Pancreas (tissue), 10 donors: ENCODE measurements around the gene PGP. TPM values are rescaled to one million over a fixed set of nuclear protein-coding genes. Genes with fewer than 3 reads are reported as not detected.

ENCODE experiments used
- ATAC-seq, 4 donors: fragments of 200-7000 bp; cut with Tn5 transposase; one replicate each; pipeline versions ENCODE4 v1.8.0 to v1.9.1; 2020; ENCODE audit warnings: mild to moderate bottlenecking in 4 of 4, moderate library complexity in 4 of 4
- DNase-seq, 6 donors: peaks; one replicate each; pipeline ENCODE4 v3.0.0-alpha.2; 2020
- FAIRE-seq: peaks from 2 replicates; lab custom pipeline; 2012; peaks lifted over from hg19 to GRCh38; lab: Jason Lieb, UNC
- H3K27ac ChIP-seq, 4 donors: fragments of 200-600 bp; sonication (generic); 1 replicate in 3 of 4; 2 replicates in 1 of 4; pipeline versions ENCODE4 v1.5.0 to v1.8.0; 2020
- H3K27me3 ChIP-seq, 4 donors: fragments of 200-600 bp; one replicate each; pipeline ENCODE4 v1.8.0; 2021
- H3K36me3 ChIP-seq, 3 donors: fragments of 200-600 bp; sonication (generic) in 1 of 3; one replicate each; pipeline versions ENCODE4 v1.5.0 to v1.8.0; 2020 to 2021
- H3K4me1 ChIP-seq, 3 donors: fragments of 200-600 bp; one replicate each; pipeline ENCODE4 v1.8.0; 2021
- H3K4me3 ChIP-seq, 4 donors: fragments of 200-600 bp; sonication (generic) in 2 of 4; one replicate each; pipeline versions ENCODE4 v1.5.0 to v1.8.0; 2020 to 2021
- H3K9me3 ChIP-seq, 4 donors: fragments of 200-600 bp; one replicate each; pipeline ENCODE4 v1.8.0; 2021
- CTCF ChIP-seq, 4 donors: fragments of 200-600 bp; sonication (generic) in 3 of 4; IDR thresholded peaks; one replicate each; pipeline versions ENCODE4 v1.5.0 to v1.8.0; 2021; ENCODE audit warnings: antibody characterized with exemption in 4 of 4
- WGBS, 2 donors: extraction: QIAGEN DNeasy Blood & Tissue Kit; methylation state at CpG; one replicate each; pipeline ENCODE4 v1.1.7; 2013; 5-methylcytosine and 5-hydroxymethylcytosine counted together
- intact Hi-C, 3 donors: fragments of 100-400 bp; cut with DNase I; formaldehyde crosslinking; loops; one replicate each; pipeline versions ENCODE4 v1.11.1 to v1.14.2; 2022
- polyA plus RNA-seq, 2 donors: library from polyadenylated mRNA; stranded (reverse); fragments of 200-250 nt; gene quantifications; one replicate each; pipeline ENCODE4 v1.2.3, GENCODE V29; 2013
- total RNA-seq, 6 donors: library from RNA; stranded (reverse); fragmentation: NEBNext Ultra II Directional in 4 of 6; extraction: Animal tissue kit (Norgen Biotek cat#: 25700) in 4 of 6; gene quantifications; one replicate each; pipeline versions ENCODE4 v1.2.1 to v1.2.4, GENCODE V29; 2021 to 2023
- donor health status: healthy with polysubstance abuse.
- donor health status: DM: no; HTN: no; CAD: no; lungs with moderate emphysema.
- donor health status: DM: no; HTN: no; CAD: no.
- donor health status: control.
- donor health status: control.
- donor health status: Bipolar disorder and iron deficiency.
- donor health status: DM: yes; HTN: yes; CAD: no.
- donor health status: DM: no; HTN: no; CAD: no.
- donor health status: DM: no; HTN: no; CAD: no.
- donor health status: DM: yes; HTN: yes; CAD: no.

PGP gene
- total and polyA plus RNA-seq, 8 donors: 2.9 to 10.2 (median 4.1) TPM

- Histone ChIP-seq H3K4me1 (peaks cover 4 to 7% (median 5%) of the 10 kb centered on the region in 3 donors), H3K9me3 (no peaks in the 10 kb centered on the region), H3K4me3 (no peak overlapping the region), H3K27ac (no peak overlapping the region), H3K36me3 (peaks cover 4 to 44% (median 26%) of the 10 kb centered on the region in 3 donors), H3K27me3 (no peaks in the 10 kb centered on the region)
- 90 to 91% methylated on average over 22 to 23 of the region's 23 CpGs for WGBS, 2 donors
- no peak for FAIRE-seq
- TF ChIP-seq CTCF (IDR thresholded peaks at IDR 0.05): no peak
- intact Hi-C loops: no loop called here
- no peak for ATAC-seq
- peak in 1 of 6 donors; percentile 68 for DNase-seq
These were observed 15.1 kb upstream of the PGP start for GRCh38 chr16:2229632-2230250.

DNA sequence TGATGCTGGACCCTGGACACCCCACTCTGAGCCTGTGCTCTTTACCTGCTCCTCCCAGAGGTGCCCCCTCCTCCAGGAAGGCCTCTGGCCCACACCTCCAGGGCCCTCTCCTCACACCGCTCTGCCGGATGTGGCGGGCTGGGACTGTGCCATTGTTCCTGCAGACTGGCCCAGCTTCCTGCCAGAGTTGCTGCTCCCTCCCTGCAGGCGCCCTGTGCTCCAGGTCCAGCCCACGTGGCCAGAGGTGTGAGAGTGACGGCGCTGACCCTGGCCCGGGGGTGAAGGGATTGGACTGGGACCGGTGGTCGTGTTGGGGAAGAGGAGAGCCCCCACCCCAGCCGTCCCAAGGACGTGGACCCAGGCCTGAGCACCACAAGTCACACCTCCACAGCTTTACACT lies 14.5 kb upstream of the PGP start:
- Histone ChIP-seq H3K27me3 (no peaks in the 10 kb centered on the region), H3K4me3 (no peak overlapping the region), H3K9me3 (no peaks in the 10 kb centered on the region), H3K36me3 (peaks cover 4 to 38% (median 22%) of the 10 kb centered on the region in 3 donors), H3K27ac (no peak overlapping the region), H3K4me1 (peaks cover 6 to 11% (median 10%) of the 10 kb centered on the region in 3 donors)
- 86 to 92% methylated on average over 11 to 12 of the region's 12 CpGs for WGBS, 2 donors
- no peak for TF ChIP-seq CTCF (IDR thresholded peaks at IDR 0.05)
- intact Hi-C loops: no loop called here
- no peak for FAIRE-seq
- DNase-seq: peak in 1 of 6 donors; percentile 66
- no peak for ATAC-seq

GRCh38 chr16:2228161-2228824 lies 13.7 kb upstream of the PGP start:
- Histone ChIP-seq H3K4me3 (no peak overlapping the region), H3K36me3 (peaks cover 0 to 32% (median 15%) of the 10 kb centered on the region in 3 donors), H3K27me3 (no peaks in the 10 kb centered on the region), H3K27ac (no peak overlapping the region), H3K9me3 (no peaks in the 10 kb centered on the region), H3K4me1 (peaks cover 6 to 11% (median 10%) of the 10 kb centered on the region in 3 donors)
- FAIRE-seq (no peak), DNase-seq (peak in 1 of 6 donors; percentile 63), ATAC-seq (no peak)
- TF ChIP-seq CTCF (IDR thresholded peaks at IDR 0.05): no peak
- intact Hi-C loops: no loop called here
- 87 to 89% methylated on average over 25 of the region's 25 CpGs for WGBS, 2 donors

- Histone ChIP-seq H3K36me3 (peaks cover 0 to 20% (median 6%) of the 10 kb centered on the region in 3 donors), H3K27me3 (no peaks in the 10 kb centered on the region), H3K4me1 (peaks cover 6 to 11% (median 10%) of the 10 kb centered on the region in 3 donors), H3K9me3 (no peaks in the 10 kb centered on the region), H3K27ac (no peak overlapping the region), H3K4me3 (no peak overlapping the region)
- ATAC-seq (no peak), FAIRE-seq (no peak), DNase-seq (no peak)
- TF ChIP-seq CTCF (IDR thresholded peaks at IDR 0.05): no peak
- intact Hi-C loops: no loop called here
- WGBS, 2 donors: 89% methylated on average over 6 of the region's 6 CpGs
These were observed 12.3 kb upstream of the PGP start for GRCh38 chr16:2226918-2227317.
